Fibroblast of lung (primary cell): ENCODE results near the gene NDC1.

Experiments used
- CTCF ChIP-seq, 2 donors: IDR thresholded peaks in 1 of 2; conservative IDR thresholded peaks in 1 of 2; 1 replicate in 1 of 2; 2 replicates in 1 of 2; pipeline ENCODE4 v1.5.1; 2011 to 2012; ENCODE audit warnings: low read length in 2 of 2, control low read depth in 1 of 2, inconsistent platforms in 1 of 2, low read depth in 1 of 2, mild to moderate bottlenecking in 1 of 2
- EZH2 ChIP-seq: IDR thresholded peaks from 2 replicates; pipeline ENCODE4 v1.5.1; 2012; ENCODE audit warnings: low read length, control low read depth, mild to moderate bottlenecking; ENCODE audit errors: missing control alignments

- no peak for TF ChIP-seq CTCF (conservative IDR thresholded peaks at IDR 0.05 in 1 of 2, IDR thresholded peaks at IDR 0.05 in 1 of 2; ENCODE audit: low read depth in 1 of 2, low read length in 2 of 2)
- no peak for TF ChIP-seq EZH2
Observed at GRCh38 chr1:53868565-53868964, 30.5 kb upstream of the NDC1 start.
